Uterus (tissue), 4 donors: Measurements from ENCODE around the gene ZCCHC10. TPM values are rescaled to one million over a fixed set of nuclear protein-coding genes. Genes with fewer than 3 reads are reported as not detected.
A peak's percentile ranks its signal among the peaks of the same experiment; 100 is the strongest.
"Not testable (repeated sequence)": the region's sequence is repeated elsewhere in the genome, so short reads cannot be mapped to it uniquely, and the experiment has no call there.

ENCODE experiments used
- DNase-seq, 2 donors: peaks; one replicate each; pipeline ENCODE4 v3.0.0-alpha.2; 2019 to 2020
- H3K27ac ChIP-seq, 2 donors: fragments of 200-600 bp; sonication (generic); 1 replicate in 1 of 2; 2 replicates in 1 of 2; pipeline ENCODE4 v1.5.1; 2016 to 2018
- H3K27me3 ChIP-seq, 2 donors: fragments of 200-600 bp; sonication (generic); one replicate each; pipeline ENCODE4 v1.5.1; 2018 to 2019; ENCODE audit warnings: control low read depth in 1 of 2
- H3K36me3 ChIP-seq, 2 donors: fragments of 200-600 bp; sonication (generic); one replicate each; pipeline ENCODE4 v1.5.1; 2019; ENCODE audit warnings: control low read depth in 1 of 2
- H3K4me1 ChIP-seq, 2 donors: fragments of 200-600 bp; sonication (generic); one replicate each; pipeline ENCODE4 v1.5.1; 2018 to 2019; ENCODE audit warnings: control low read depth in 1 of 2
- H3K4me3 ChIP-seq, 2 donors: fragments of 200-600 bp; sonication (generic); 1 replicate in 1 of 2; 2 replicates in 1 of 2; pipeline ENCODE4 v1.5.1; 2018 to 2019; ENCODE audit warnings: mild to moderate bottlenecking in 1 of 2
- H3K9me3 ChIP-seq, 2 donors: fragments of 200-600 bp; sonication (generic); one replicate each; pipeline ENCODE4 v1.5.1; 2019; ENCODE audit warnings: control low read depth in 1 of 2
- CTCF ChIP-seq, 4 experiments: fragments of 200-600 bp in 2 of 4; fragments of 450-650 bp in 2 of 4; sonication (generic) in 2 of 4; IDR thresholded peaks; one replicate each; pipeline ENCODE4 v1.5.1; 2016 to 2019; ENCODE audit warnings: antibody characterized with exemption in 4 of 4, mild to moderate bottlenecking in 2 of 4, moderate library complexity in 1 of 4
- POLR2A ChIP-seq, 2 donors: fragments of 450-650 bp; IDR thresholded peaks; one replicate each; pipeline ENCODE4 v1.6.1; 2016; ENCODE audit warnings: antibody characterized with exemption in 2 of 2, mild to moderate bottlenecking in 1 of 2, moderate library complexity in 1 of 2
- intact Hi-C: fragments of 100-400 bp; cut with DNase I; formaldehyde crosslinking; loops from one replicate; pipeline ENCODE4 v1.15.1; 2023; ENCODE audit warnings: low total_unique reads
- total RNA-seq, 4 donors: library from RNA; depleted of rRNA in 3 of 4; stranded (reverse); fragments of >200 nt in 3 of 4; gene quantifications; one replicate each; pipeline versions ENCODE4 v1.1.0 to v1.2.4, GENCODE V29; 2014 to 2023
- donor health status: DM: yes; HTN: yes; CAD: no.

Gene ZCCHC10
- total RNA-seq, 4 donors from 2014 or later = 5.6 to 25.7 (median 16.0) TPM

DNA sequence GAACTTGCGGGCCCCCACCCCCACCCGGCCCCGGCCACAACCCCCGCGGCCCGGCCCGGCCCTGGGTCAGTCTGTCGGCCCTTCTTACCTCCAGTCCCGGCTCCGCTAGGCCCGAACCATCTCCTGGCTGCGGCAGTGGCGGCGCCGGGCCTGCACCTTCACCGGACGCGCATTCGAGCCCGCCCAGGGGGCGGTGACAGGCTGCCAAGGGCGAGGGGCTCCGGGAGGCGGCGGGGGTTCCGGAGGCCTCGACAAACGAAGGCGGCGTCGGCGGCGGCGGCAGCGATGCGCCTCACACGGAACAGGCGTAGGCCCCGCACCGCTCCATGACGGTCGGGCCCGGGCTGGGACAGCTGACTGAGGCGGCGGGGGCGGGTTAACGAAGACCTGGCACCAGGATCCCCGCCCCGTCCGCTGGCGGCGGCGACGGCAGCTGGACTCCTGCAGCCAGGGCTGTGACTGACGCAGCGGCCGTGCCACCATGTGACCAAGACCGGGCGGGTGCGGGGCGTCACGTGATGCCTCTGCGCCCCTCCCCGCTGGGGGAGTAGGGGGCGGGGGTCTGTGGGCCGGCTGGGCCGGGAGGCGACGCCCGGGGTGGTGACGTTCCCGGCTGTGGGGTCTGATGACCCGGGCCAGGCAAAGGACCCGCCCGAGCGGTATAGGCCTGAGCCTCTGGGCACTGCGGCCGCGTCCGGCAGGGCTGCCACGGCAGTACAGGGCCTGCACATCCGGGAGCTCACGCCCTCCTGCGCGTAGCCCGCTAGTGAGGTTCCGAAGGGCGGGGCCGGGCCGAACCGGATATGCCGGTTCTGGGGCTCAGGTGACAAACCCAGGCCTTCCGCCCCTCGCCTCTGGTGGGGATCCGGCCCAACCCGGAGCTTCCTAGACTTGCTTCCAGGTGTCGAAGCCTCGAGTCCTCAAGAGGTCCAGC, 62.9 kb downstream of the ZCCHC10 start, which contains the start of gene AFF4:
Gene AFF4 (minus strand): TSS at position 464 of the 934 bp plus-strand sequence. CDS start 26,445 bp downstream, outside the sequence.
- intact Hi-C loops = no loop called here
- H3K36me3 ChIP-seq = no peaks in the 10 kb centered on the region
- H3K27ac ChIP-seq = peak within 1 kb of the TSS; percentile 96 to 99

DNA sequence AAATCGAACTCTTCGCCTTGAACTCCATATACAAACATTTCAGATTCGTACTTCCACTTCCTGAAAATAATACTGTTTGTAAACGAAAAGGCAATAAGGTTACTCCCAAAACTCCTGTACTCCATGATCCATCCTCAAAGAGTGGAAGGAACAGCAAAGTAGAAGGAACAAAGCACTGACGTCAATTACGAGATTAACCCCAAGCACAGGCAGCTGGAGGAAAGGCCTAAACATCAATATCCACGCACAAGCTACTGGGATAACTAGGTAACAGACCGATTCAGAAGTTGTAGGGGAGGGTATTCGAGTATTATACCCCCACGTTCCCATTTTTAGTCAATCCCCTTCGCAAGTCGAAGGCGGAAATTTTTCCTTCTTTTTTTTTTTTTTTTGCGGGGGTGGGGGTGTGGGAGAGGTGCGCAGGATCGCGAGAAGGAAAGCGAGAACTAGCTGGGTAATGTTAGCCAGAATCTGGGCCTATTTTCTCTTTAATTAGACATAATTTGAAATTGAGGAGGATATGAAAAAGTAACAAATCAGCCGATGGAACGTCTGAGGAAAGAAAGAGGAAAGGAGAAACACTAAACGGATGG, 63.8 kb downstream of the ZCCHC10 start:
- no peaks in the 10 kb centered on the region for H3K9me3 ChIP-seq
- DNase-seq = peak; percentile 24 to 25
- H3K36me3 ChIP-seq = no peaks in the 10 kb centered on the region
- H3K27me3 ChIP-seq = no peaks in the 10 kb centered on the region
- TF ChIP-seq CTCF (IDR thresholded peaks at IDR 0.05) (no peak), POLR2A (IDR thresholded peaks at IDR 0.05) (peak in 1 of 2 donors; percentile 9)
- H3K4me3 ChIP-seq = peak overlapping the region; percentile 64 to 87
- peaks cover 0 to 2% of the 10 kb centered on the region in 2 donors for H3K4me1 ChIP-seq
- intact Hi-C loops = no loop called here
- peak overlapping the region; percentile 96 to 99 for H3K27ac ChIP-seq

More for the DNA sequence above, 62.9 kb downstream of the ZCCHC10 start, which contains the start of gene AFF4:
- Histone ChIP-seq H3K4me3 (peak within 1 kb of the TSS; percentile 64 to 87), H3K9me3 (no peaks in the 10 kb centered on the region), H3K4me1 (peaks cover 0 to 2% of the 10 kb centered on the region in 2 donors), H3K27me3 (no peaks in the 10 kb centered on the region)
- TF ChIP-seq CTCF (IDR thresholded peaks at IDR 0.05) (peak in 1 of 4 experiments; percentile 27), POLR2A (IDR thresholded peaks at IDR 0.05) (peak; percentile 97 to 99)
- peak; percentile 94 to 95 for DNase-seq

DNA sequence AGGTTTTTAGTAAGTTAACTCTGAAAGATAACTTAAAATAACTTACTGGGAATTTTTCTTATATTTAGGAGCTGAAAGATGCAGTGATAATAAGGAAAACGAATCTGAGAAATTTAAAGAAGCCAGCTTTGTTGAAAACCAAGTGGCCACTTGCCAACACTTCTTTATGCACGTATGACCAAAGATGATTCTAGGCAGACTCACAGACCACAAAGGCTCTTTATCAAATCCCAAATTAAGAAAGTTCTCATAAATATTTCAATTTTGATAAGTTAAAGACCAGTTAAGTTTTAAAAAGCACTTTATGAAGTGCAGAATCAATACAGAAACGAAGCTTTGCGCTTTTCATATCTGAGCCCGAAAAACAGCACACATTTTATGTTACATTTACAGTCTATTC, 64.5 kb downstream of the ZCCHC10 start:
- Histone ChIP-seq H3K9me3 (no peaks in the 10 kb centered on the region), H3K4me1 (peaks cover 0 to 2% of the 10 kb centered on the region in 2 donors), H3K36me3 (no peaks in the 10 kb centered on the region), H3K27me3 (no peaks in the 10 kb centered on the region), H3K4me3 (peak overlapping the region; percentile 64 to 87), H3K27ac (peak overlapping the region; percentile 96 to 99)
- no peak for DNase-seq
- TF ChIP-seq POLR2A (IDR thresholded peaks at IDR 0.05) (no peak), CTCF (IDR thresholded peaks at IDR 0.05) (no peak)
- intact Hi-C loops = no loop called here

GRCh38 chr5:132961123-132961815, 65.1 kb downstream of the ZCCHC10 start:
- H3K9me3 ChIP-seq, DNase-seq, intact Hi-C loops, H3K36me3 ChIP-seq, H3K27me3 ChIP-seq, H3K4me1 ChIP-seq: not testable (repeated sequence)
- Histone ChIP-seq H3K27ac (peak overlapping the region; percentile 96 to 99), H3K4me3 (peak overlapping the region in 1 of 2 donors; percentile 64)

- H3K4me3 ChIP-seq, H3K36me3 ChIP-seq, H3K27me3 ChIP-seq, intact Hi-C loops, DNase-seq, H3K27ac ChIP-seq, H3K4me1 ChIP-seq, H3K9me3 ChIP-seq: not testable (repeated sequence)
Observed at GRCh38 chr5:132956166-132956799, 70.1 kb downstream of the ZCCHC10 start.
